Testis (tissue), 3 donors: ENCODE results near the gene CLIC3. TPM values are rescaled to one million over a fixed set of nuclear protein-coding genes. Genes with fewer than 3 reads are reported as not detected.

Source experiments
- DNase-seq: peaks from one replicate; pipeline ENCODE4 v3.0.0-alpha.2; 2019
- H3K27ac ChIP-seq, 2 donors: fragments of 200-600 bp; sonication (generic); one replicate each; pipeline ENCODE4 v1.5.1; 2019
- H3K27me3 ChIP-seq: fragments of 200-600 bp; sonication (generic); one replicate; pipeline ENCODE4 v1.5.1; 2019
- H3K36me3 ChIP-seq: fragments of 200-600 bp; sonication (generic); one replicate; pipeline ENCODE4 v1.5.1; 2017; ENCODE audit warnings: low read depth; ENCODE audit errors: missing control alignments
- H3K4me1 ChIP-seq: fragments of 200-600 bp; sonication (generic); one replicate; pipeline ENCODE4 v1.5.1; 2019
- H3K4me3 ChIP-seq, 2 donors: fragments of 200-600 bp; sonication (generic); one replicate each; pipeline ENCODE4 v1.5.1; 2017 to 2019
- H3K9me3 ChIP-seq: fragments of 200-600 bp; sonication (generic); one replicate; pipeline ENCODE4 v1.5.1; 2017
- POLR2A ChIP-seq: fragments of 450-650 bp; IDR thresholded peaks from one replicate; pipeline ENCODE4 v1.6.1; 2017; ENCODE audit warnings: antibody characterized with exemption, mild to moderate bottlenecking, moderate library complexity
- WGBS, 2 donors: methylation state at CpG; one replicate each; pipeline ENCODE4 v1.1.5; 2018; 5-methylcytosine and 5-hydroxymethylcytosine counted together
- intact Hi-C: fragments of 100-400 bp; cut with DNase I; formaldehyde crosslinking; loops from one replicate; pipeline ENCODE4 v1.15.1; 2023; ENCODE audit warnings: low total_unique reads
- polyA plus RNA-seq: library from polyadenylated mRNA; stranded (reverse); fragments of 350-450 nt; fragmentation: Illumina TruSeq; extraction: RNeasy Lipid Tissue Mini Kit (QIAGEN cat#74804); gene quantifications from one replicate; pipeline ENCODE4 v1.2.3, GENCODE V29; 2014; ENCODE audit warnings: low read depth, low replicate concordance; ENCODE audit not compliant: insufficient read depth
- total RNA-seq, 2 donors: library from RNA; depleted of rRNA; stranded (reverse); fragments of >200 nt; gene quantifications; one replicate each; pipeline ENCODE4 v1.2.3, GENCODE V29; 2016
- TF ChIP-seq, protein P1 (sequence below), 3 experiments: fragments of 450-650 bp in 2 of 3; fragments of 200-600 bp in 1 of 3; sonication (generic) in 1 of 3; IDR thresholded peaks; one replicate each; pipeline ENCODE4 v1.5.1; 2016 to 2019; ENCODE audit warnings: antibody characterized with exemption in 3 of 3, mild to moderate bottlenecking in 2 of 3, moderate library complexity in 1 of 3

The CLIC3 gene
- total and polyA plus RNA-seq, 3 donors from 2014 or later: 1.8 to 2.8 (median 1.9) TPM

GRCh38 chr9:137030538-137031527 lies 34.5 kb upstream of the CLIC3 start:
- Histone ChIP-seq H3K4me3 (no peak overlapping the region), H3K4me1 (peaks cover 34% of the 10 kb centered on the region), H3K27ac (no peak overlapping the region), H3K9me3 (no peaks in the 10 kb centered on the region), H3K36me3 (no peaks in the 10 kb centered on the region), H3K27me3 (no peaks in the 10 kb centered on the region)
- intact Hi-C loops: loop anchor here (10.0 kb wide), 1 partner anchor 196 kb away; no protein-coding TSS in a partner anchor
- WGBS, 2 donors: 89 to 90% methylated on average over 10 to 61 of the region's 65 CpGs
- DNase-seq: no peak
- TF ChIP-seq, protein P1, sequence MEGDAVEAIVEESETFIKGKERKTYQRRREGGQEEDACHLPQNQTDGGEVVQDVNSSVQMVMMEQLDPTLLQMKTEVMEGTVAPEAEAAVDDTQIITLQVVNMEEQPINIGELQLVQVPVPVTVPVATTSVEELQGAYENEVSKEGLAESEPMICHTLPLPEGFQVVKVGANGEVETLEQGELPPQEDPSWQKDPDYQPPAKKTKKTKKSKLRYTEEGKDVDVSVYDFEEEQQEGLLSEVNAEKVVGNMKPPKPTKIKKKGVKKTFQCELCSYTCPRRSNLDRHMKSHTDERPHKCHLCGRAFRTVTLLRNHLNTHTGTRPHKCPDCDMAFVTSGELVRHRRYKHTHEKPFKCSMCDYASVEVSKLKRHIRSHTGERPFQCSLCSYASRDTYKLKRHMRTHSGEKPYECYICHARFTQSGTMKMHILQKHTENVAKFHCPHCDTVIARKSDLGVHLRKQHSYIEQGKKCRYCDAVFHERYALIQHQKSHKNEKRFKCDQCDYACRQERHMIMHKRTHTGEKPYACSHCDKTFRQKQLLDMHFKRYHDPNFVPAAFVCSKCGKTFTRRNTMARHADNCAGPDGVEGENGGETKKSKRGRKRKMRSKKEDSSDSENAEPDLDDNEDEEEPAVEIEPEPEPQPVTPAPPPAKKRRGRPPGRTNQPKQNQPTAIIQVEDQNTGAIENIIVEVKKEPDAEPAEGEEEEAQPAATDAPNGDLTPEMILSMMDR (IDR thresholded peaks at IDR 0.05): no peak
- TF ChIP-seq POLR2A: no peak

DNA sequence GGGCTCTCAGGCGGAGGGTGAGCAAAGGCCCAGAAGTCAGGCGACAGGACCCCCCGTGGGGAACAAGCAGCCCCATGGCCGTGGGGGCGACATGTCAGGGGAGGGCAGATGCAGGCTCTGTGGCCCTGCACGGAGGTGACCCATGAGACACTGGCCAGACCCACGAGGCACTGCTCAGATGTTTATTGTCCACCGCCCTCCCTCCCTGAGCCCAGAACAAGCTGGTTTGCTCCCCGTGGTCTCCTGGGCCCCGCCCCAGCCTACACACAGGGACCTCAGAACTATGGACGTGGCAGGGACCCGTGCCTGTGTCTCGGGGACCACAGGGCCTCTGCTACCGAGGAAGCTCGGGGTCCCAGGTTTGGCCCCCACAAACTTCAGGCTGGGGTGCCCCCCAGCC lies 33.6 kb upstream of the CLIC3 start:
- WGBS, 2 donors: 89 to 93% methylated on average over 5 to 15 of the region's 15 CpGs
- Histone ChIP-seq H3K36me3 (no peaks in the 10 kb centered on the region), H3K9me3 (no peaks in the 10 kb centered on the region), H3K4me1 (peaks cover 35% of the 10 kb centered on the region), H3K27me3 (no peaks in the 10 kb centered on the region), H3K27ac (no peak overlapping the region), H3K4me3 (no peak overlapping the region)
- TF ChIP-seq, protein P1 (IDR thresholded peaks at IDR 0.05): no peak
- TF ChIP-seq POLR2A: no peak
- no peak for DNase-seq
- intact Hi-C loops: loop anchor here (10.0 kb wide), 1 partner anchor 195 kb away; no protein-coding TSS in a partner anchor

DNA sequence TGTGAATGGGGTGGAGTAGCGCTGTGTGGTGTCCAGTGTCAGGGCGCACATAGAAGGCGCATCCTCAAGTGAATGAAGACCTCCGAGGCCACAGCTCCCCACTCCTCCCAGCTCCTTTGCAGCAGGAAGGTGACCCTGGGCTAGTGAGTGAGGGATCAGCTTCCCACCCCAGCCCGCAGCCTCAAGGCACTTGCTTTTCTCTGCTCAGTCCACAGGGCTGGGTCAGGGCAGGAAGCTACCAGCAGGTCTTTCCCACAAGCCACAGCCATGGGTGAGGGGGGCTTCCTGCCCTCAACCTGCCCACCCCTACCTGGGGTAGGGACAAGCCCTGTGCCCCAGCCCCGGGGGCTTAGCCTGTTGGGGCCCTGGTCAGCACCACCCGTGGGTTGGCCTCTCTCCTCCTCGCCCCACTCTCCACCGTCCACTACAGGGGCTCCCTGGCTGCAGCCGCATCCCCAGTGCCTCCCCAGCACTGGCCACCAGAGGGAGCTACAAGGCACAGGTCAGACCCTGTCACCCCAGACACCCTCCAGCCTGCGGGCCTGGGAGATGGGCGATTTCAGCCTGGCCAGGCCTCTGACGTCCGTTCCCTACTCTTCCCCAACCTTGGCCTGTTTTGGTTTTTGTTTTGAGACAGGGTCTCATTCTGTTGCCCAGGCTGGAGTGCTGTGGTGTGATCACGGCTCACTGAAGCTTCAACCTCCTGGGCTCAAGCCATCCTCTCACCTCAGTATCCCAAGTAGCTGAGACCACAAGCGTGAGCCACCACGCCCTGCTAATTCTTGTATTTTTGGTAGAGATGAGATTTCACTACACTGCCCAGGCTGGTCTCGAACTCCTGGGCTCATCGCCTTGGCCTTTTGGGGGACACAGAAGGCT lies 32.9 kb upstream of the CLIC3 start:
- Histone ChIP-seq H3K27ac (no peak overlapping the region), H3K9me3 (no peaks in the 10 kb centered on the region), H3K36me3 (no peaks in the 10 kb centered on the region), H3K4me3 (peak overlapping the region in 1 of 2 donors; percentile 60), H3K27me3 (no peaks in the 10 kb centered on the region), H3K4me1 (peaks cover 28% of the 10 kb centered on the region)
- intact Hi-C loops: loop anchor here (5.0 kb wide), 1 partner anchor 242 kb away; no protein-coding TSS in a partner anchor
- DNase-seq: peak; percentile 83
- 40 to 43% methylated on average over 17 to 18 of the region's 19 CpGs for WGBS, 2 donors
- TF ChIP-seq, protein P1 (IDR thresholded peaks at IDR 0.05): peak; percentile 78 to 87 (median 82)
- TF ChIP-seq POLR2A: no peak

DNA sequence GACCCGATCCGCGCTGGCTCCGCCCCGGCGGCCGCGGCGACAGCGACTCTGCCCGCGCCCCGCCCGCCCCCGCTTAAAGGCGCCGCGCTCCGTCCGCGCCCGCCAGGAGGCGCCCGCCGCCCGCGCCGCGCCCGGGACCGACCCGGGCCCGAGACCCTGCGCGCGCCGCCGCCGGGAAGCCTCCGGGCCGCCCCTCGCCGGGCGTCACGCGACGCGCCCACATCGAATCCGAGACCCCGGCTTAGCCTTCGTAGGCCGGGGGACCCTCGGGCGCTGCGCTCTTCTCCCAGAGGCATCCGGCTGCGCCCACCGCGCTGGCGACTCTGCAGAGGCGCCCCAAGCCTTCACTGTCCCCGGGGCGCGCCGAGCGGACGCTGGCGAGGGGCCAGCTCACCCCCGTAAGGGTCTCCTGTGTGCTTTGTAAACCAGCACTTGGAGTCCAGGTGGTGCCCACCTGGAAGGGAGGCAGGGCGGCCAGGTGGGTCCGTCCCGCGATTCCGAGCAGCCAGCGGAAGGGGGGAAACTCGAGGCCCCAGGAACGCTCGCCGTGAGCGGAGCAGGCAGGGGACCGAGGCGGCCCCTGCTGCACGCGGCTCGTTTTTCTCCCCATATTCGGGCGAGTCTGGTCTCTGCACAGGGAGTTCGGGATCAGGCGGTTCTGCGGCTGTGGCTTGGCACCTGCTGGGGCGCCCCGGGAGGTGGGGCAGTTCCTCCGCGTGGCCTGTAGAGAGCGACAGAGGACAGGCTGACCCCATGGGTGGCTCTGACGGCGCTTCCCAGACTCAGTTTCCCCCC lies 32.1 kb upstream of the CLIC3 start:
- peak; percentile 71 for DNase-seq
- Histone ChIP-seq H3K27ac (no peak overlapping the region), H3K4me3 (peak overlapping the region; percentile 56 to 60), H3K27me3 (no peaks in the 10 kb centered on the region), H3K4me1 (peaks cover 28% of the 10 kb centered on the region), H3K9me3 (no peaks in the 10 kb centered on the region), H3K36me3 (no peaks in the 10 kb centered on the region)
- TF ChIP-seq, protein P1 (IDR thresholded peaks at IDR 0.05): peak in 1 of 3 experiments; percentile 67
- no peak for TF ChIP-seq POLR2A
- WGBS, 2 donors: 0% methylated on average over 42 of the region's 98 CpGs; no CpG with 5 or more reads in 1 of the 2 donors
- intact Hi-C loops: loop anchor here (5.0 kb wide), 1 partner anchor 241 kb away; no protein-coding TSS in a partner anchor
